ENCODE results near the gene TWSG1. TPM values are rescaled to one million over a fixed set of nuclear protein-coding genes. Genes with fewer than 3 reads are reported as not detected.
"Not testable (repeated sequence)": the region's sequence is repeated elsewhere in the genome, so short reads cannot be mapped to it uniquely, and the experiment has no call there.

Gene TWSG1
- total RNA-seq, 1 experiment from 2014 or later = 29.1 TPM

DNA sequence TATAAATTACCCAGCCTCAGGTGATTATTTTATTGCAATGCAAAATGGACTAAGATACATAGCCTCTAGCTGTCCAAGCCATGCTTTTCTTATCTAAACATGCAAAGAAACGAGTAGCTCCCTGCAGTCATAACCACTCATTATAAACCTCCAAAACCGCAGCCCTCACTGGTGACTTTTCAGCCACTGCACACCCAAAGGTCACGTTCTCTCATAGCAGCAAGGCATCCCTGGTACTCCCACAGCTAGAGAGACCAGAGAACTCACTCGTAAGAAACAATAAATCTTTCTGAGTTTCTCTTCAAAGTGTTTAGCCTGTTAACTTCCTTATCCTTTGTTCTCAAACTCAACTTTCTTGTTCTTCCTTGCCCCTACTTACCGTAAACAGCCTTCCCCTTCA, 112.3 kb downstream of the TWSG1 start:
- Mint-ChIP-seq H3K27ac (ENCODE audit: unreplicated experiment) (no peak overlapping the region), H3K36me3 (ENCODE audit: insufficient read depth, unreplicated experiment) (no peaks in the 10 kb centered on the region), H3K4me3 (ENCODE audit: low read depth, unreplicated experiment) (no peak overlapping the region), H3K4me1 (ENCODE audit: low read depth, unreplicated experiment) (no peaks in the 10 kb centered on the region), H3K9me3 (ENCODE audit: low read depth, unreplicated experiment) (peaks cover 4% of the 10 kb centered on the region), H3K27me3 (ENCODE audit: unreplicated experiment) (no peaks in the 10 kb centered on the region)
- intact Hi-C loops (cut with micrococcal nuclease; ENCODE audit: unreplicated experiment) = no loop called here
- TF ChIP-seq, protein P1, sequence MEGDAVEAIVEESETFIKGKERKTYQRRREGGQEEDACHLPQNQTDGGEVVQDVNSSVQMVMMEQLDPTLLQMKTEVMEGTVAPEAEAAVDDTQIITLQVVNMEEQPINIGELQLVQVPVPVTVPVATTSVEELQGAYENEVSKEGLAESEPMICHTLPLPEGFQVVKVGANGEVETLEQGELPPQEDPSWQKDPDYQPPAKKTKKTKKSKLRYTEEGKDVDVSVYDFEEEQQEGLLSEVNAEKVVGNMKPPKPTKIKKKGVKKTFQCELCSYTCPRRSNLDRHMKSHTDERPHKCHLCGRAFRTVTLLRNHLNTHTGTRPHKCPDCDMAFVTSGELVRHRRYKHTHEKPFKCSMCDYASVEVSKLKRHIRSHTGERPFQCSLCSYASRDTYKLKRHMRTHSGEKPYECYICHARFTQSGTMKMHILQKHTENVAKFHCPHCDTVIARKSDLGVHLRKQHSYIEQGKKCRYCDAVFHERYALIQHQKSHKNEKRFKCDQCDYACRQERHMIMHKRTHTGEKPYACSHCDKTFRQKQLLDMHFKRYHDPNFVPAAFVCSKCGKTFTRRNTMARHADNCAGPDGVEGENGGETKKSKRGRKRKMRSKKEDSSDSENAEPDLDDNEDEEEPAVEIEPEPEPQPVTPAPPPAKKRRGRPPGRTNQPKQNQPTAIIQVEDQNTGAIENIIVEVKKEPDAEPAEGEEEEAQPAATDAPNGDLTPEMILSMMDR (IDR thresholded peaks at IDR 0.05; ENCODE audit: unreplicated experiment) = no peak
- no peak for DNase-seq
- no TSS peak for BruUV-seq (replicated peaks)
- CTCF ChIA-PET = interaction anchor here (0.6 kb wide), 1 partner anchor 49 kb away, joined by 3 read pairs; no protein-coding TSS in a partner anchor

DNA sequence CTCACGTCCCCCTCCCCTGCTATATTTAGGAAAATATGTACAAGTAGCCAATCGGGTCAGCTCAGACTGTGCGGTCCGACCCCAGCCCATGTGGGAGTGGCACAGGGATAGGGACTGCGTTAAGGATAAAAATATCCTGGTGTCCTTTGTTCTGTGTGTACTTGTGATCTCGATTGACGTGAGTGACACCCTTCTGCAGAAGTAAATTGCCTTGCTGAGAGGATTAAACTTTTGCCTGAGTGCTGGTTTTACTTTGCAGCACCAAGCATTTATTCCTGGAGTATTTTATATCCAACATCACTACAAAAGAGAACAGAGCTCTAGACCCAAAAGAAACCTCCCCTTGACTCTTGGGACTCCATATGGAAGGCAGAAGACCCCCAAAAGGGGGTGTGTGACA, 112.8 kb downstream of the TWSG1 start:
- CTCF ChIA-PET = interaction anchor here (0.6 kb wide), 1 partner anchor 49 kb away, joined by 3 read pairs; no protein-coding TSS in a partner anchor
- no TSS peak for BruUV-seq (replicated peaks)
- H3K4me3 Mint-ChIP-seq (ENCODE audit: low read depth, unreplicated experiment) = no peak overlapping the region
- H3K4me1 Mint-ChIP-seq (ENCODE audit: low read depth, unreplicated experiment) = no peaks in the 10 kb centered on the region
- intact Hi-C loops (cut with micrococcal nuclease; ENCODE audit: unreplicated experiment) = no loop called here
- DNase-seq = no peak
- no peaks in the 10 kb centered on the region for H3K27me3 Mint-ChIP-seq (ENCODE audit: unreplicated experiment)
- peaks cover 4% of the 10 kb centered on the region for H3K9me3 Mint-ChIP-seq (ENCODE audit: low read depth, unreplicated experiment)
- H3K36me3 Mint-ChIP-seq (ENCODE audit: insufficient read depth, unreplicated experiment) = no peaks in the 10 kb centered on the region
- TF ChIP-seq, protein P1 (IDR thresholded peaks at IDR 0.05; ENCODE audit: unreplicated experiment) = no peak
- no peak overlapping the region for H3K27ac Mint-ChIP-seq (ENCODE audit: unreplicated experiment)

DNA sequence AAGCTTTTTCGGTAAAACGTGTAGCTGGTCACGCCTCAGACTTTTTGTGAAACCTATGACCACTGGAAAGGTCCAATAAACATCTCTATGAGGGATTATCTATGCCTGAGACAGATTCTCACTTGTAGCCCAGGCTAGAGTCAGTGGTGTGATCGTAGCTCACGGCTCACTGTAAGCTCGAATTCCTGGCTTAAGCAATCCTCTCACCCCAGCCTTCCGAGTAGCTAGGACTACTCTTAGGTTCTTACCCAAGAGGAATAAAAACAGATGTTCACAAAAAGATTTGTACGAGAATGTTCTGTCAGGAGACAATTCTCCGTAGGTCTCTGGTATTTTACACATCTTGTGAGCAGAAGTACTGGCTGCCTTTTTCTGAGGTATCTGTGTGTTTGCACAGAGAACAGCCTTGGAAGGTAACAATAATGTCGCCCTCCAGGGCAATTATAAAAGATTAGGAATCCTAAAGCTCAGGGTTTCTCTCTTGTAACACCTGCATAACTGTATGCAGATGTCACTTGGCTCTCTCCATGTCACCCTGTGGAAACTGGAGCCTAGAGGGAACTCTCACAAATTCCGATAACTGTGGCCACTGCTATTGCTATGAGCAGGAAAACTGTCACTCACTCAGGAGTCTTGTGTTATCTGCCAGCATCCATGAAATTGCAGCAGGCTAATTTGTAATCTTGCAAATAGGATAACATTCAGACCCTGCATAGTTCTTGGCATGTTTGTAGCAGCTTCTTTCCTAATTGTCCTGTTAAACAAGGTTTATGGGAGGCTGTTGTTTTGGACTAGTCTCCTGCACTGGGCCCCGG, 115.2 kb downstream of the TWSG1 start:
- CTCF ChIA-PET = interaction anchor here (1.0 to 1.3 kb wide), 2 partner anchors 14 to 19 kb away, joined by 3 to 4 read pairs; no protein-coding TSS in a partner anchor
- no TSS peak for BruUV-seq (replicated peaks)

DNA sequence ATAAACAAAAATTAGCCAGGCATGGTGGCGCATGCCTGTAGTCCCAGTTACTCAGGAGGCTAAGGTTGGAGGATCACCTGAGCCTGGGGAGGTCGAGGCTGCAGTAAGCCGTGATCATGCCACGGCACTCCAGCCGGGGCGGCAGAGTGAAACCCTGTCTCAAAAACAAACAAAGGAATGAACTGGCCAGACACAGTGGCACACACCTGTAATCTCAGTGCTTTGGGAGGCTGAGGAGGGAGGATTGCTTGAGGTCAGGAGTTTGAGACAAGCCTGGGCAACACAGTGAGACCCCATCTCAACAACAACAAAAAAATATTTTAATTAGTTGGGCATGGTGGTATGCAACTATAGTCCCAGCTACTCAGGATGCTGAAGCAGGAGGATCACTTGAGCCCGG, 116.3 kb downstream of the TWSG1 start:
- DNase-seq; H3K4me3 Mint-ChIP-seq (ENCODE audit: low read depth, unreplicated experiment); H3K9me3 Mint-ChIP-seq (ENCODE audit: low read depth, unreplicated experiment); H3K27me3 Mint-ChIP-seq (ENCODE audit: unreplicated experiment); H3K36me3 Mint-ChIP-seq (ENCODE audit: insufficient read depth, unreplicated experiment); intact Hi-C loops (cut with micrococcal nuclease; ENCODE audit: unreplicated experiment); H3K4me1 Mint-ChIP-seq (ENCODE audit: low read depth, unreplicated experiment); BruUV-seq (replicated peaks); H3K27ac Mint-ChIP-seq (ENCODE audit: unreplicated experiment): not testable (repeated sequence)
- CTCF ChIA-PET = interaction anchor here (1.3 kb wide), 1 partner anchor 13 kb away, joined by 4 read pairs; no protein-coding TSS in a partner anchor

More for the DNA sequence above, 115.2 kb downstream of the TWSG1 start:
- DNase-seq = no peak
- Mint-ChIP-seq H3K27ac (ENCODE audit: unreplicated experiment) (no peak overlapping the region), H3K9me3 (ENCODE audit: low read depth, unreplicated experiment) (peaks cover 4% of the 10 kb centered on the region), H3K36me3 (ENCODE audit: insufficient read depth, unreplicated experiment) (no peaks in the 10 kb centered on the region), H3K4me3 (ENCODE audit: low read depth, unreplicated experiment) (no peak overlapping the region), H3K4me1 (ENCODE audit: low read depth, unreplicated experiment) (no peaks in the 10 kb centered on the region), H3K27me3 (ENCODE audit: unreplicated experiment) (no peaks in the 10 kb centered on the region)
- intact Hi-C loops (cut with micrococcal nuclease; ENCODE audit: unreplicated experiment) = no loop called here
- TF ChIP-seq, protein P1 (IDR thresholded peaks at IDR 0.05; ENCODE audit: unreplicated experiment) = no peak

Other genes with a start within 250 kb of the TWSG1 start
- 199 TPM in 2 replicates for gene NDUFV2, start 232.1 kb upstream of the TWSG1 start, total RNA-seq (2022)
- 36.3 and 40.7 TPM in 2 replicates for gene ANKRD12, start 198.0 kb upstream of the TWSG1 start, total RNA-seq (2022)
- 65.8 and 69.7 TPM in 2 replicates for gene RALBP1, start 140.7 kb downstream of the TWSG1 start, total RNA-seq (2022)

Data from Calu3 (cell line).